GM18526 (cell line): Measurements from ENCODE around the gene LAMB3.

ENCODE experiments used
- POLR2A ChIP-seq: IDR thresholded peaks from 3 replicates; pipeline ENCODE4 v1.6.1; 2011; ENCODE audit not compliant: insufficient read length; ENCODE audit errors: extremely low read depth

LAMB3 gene

GRCh38 chr1:209648931-209649776 lies 3.1 kb downstream of the LAMB3 start:
- TF ChIP-seq POLR2A: no peak

GRCh38 chr1:209648346-209648745 lies 3.9 kb downstream of the LAMB3 start:
- TF ChIP-seq POLR2A: no peak

GRCh38 chr1:209647156-209647555 lies 5.1 kb downstream of the LAMB3 start:
- TF ChIP-seq POLR2A: no peak

GRCh38 chr1:209646558-209646957 lies 5.7 kb downstream of the LAMB3 start:
- no peak for TF ChIP-seq POLR2A

GRCh38 chr1:209645574-209646452 lies 6.4 kb downstream of the LAMB3 start:
- no peak for TF ChIP-seq POLR2A

GRCh38 chr1:209643285-209644020 lies 8.8 kb downstream of the LAMB3 start:
- no peak for TF ChIP-seq POLR2A

GRCh38 chr1:209642816-209643215 lies 9.4 kb downstream of the LAMB3 start:
- TF ChIP-seq POLR2A: no peak

- no peak for TF ChIP-seq POLR2A
Observed at GRCh38 chr1:209641832-209642172, 10.4 kb downstream of the LAMB3 start.

GRCh38 chr1:209635850-209636249 lies 16.4 kb downstream of the LAMB3 start:
- no peak for TF ChIP-seq POLR2A

GRCh38 chr1:209634005-209634737 lies 18.1 kb downstream of the LAMB3 start:
- no peak for TF ChIP-seq POLR2A

GRCh38 chr1:209633335-209633997 lies 18.8 kb downstream of the LAMB3 start:
- TF ChIP-seq POLR2A: no peak

- no peak for TF ChIP-seq POLR2A
Observed at GRCh38 chr1:209630383-209631225, 21.6 kb downstream of the LAMB3 start.

GRCh38 chr1:209629621-209630382 lies 22.4 kb downstream of the LAMB3 start:
- TF ChIP-seq POLR2A: no peak
